Mucosa of rectum (tissue), 2 donors: Measurements from ENCODE around the gene NBPF6.
"Not testable (repeated sequence)": the region's sequence is repeated elsewhere in the genome, so short reads cannot be mapped to it uniquely, and the experiment has no call there.

ENCODE experiments used
- H3K27ac ChIP-seq, 2 donors: one replicate each; pipeline ENCODE4 v1.7.0; 2013; ENCODE audit warnings: inconsistent platforms in 2 of 2, low read depth in 2 of 2, low read length in 2 of 2
- H3K27me3 ChIP-seq, 2 donors: one replicate each; pipeline ENCODE4 v1.7.0; 2013; ENCODE audit warnings: low read length in 2 of 2; ENCODE audit not compliant: control insufficient read depth in 2 of 2, insufficient read depth in 2 of 2
- H3K36me3 ChIP-seq, 2 donors: one replicate each; pipeline ENCODE4 v1.7.0; 2013; ENCODE audit warnings: low read length in 2 of 2; ENCODE audit not compliant: control insufficient read depth in 2 of 2, insufficient read depth in 2 of 2
- H3K4me1 ChIP-seq, 2 donors: one replicate each; pipeline ENCODE4 v1.7.0; 2013; ENCODE audit warnings: low read length in 2 of 2, mild to moderate bottlenecking in 1 of 2; ENCODE audit not compliant: control insufficient read depth in 2 of 2, insufficient read depth in 2 of 2
- H3K4me3 ChIP-seq, 2 donors: one replicate each; pipeline ENCODE4 v1.7.0; 2013; ENCODE audit warnings: low read length in 2 of 2
- H3K9ac ChIP-seq, 2 donors: one replicate each; pipeline ENCODE4 v1.7.0; 2013; ENCODE audit warnings: low read length in 2 of 2, low read depth in 1 of 2, mild to moderate bottlenecking in 1 of 2
- H3K9me3 ChIP-seq, 2 donors: one replicate each; pipeline ENCODE4 v1.7.0; 2013; ENCODE audit warnings: low read length in 2 of 2; ENCODE audit not compliant: control insufficient read depth in 2 of 2
- donor health status: healthy.
- donor health status: Normal muscosa, but diverticular disease.

The NBPF6 gene

GRCh38 chr1:108496856-108497255 is 46.7 kb downstream of the NBPF6 start:
- not testable (repeated sequence) for H3K27me3 ChIP-seq, H3K4me1 ChIP-seq, H3K27ac ChIP-seq, H3K36me3 ChIP-seq, H3K4me3 ChIP-seq, H3K9me3 ChIP-seq, H3K9ac ChIP-seq

- H3K4me1 ChIP-seq, result no peaks in the 10 kb centered on the region
- H3K27me3 ChIP-seq, result no peaks in the 10 kb centered on the region
- H3K9me3 ChIP-seq, result no peaks in the 10 kb centered on the region
- H3K9ac ChIP-seq, result no peak overlapping the region
- H3K4me3 ChIP-seq, result no peak overlapping the region
- H3K36me3 ChIP-seq, result no peaks in the 10 kb centered on the region
- H3K27ac ChIP-seq, result no peak overlapping the region
These were observed 52.0 kb downstream of the NBPF6 start for GRCh38 chr1:108502138-108502537.

DNA sequence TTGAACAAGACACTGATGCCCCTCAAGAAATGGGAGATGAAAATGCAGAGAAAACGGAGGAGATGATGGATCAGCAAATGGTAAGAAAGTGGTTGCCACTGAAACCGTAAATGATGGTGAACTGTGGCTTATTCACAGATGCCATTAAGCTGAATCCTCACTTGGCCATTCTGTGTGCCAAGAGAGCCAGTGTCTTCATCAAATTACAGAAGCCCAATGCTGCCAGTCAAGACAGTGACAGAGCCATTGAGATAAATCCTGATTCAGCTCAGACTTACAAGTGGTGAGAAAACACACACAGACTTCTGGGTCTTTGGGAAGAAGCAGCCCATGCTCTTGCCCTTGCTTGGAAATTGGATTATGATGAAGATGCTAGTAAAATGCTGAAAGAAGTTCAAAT is 52.5 kb downstream of the NBPF6 start:
- Histone ChIP-seq H3K9ac (no peak overlapping the region), H3K27me3 (no peaks in the 10 kb centered on the region), H3K27ac (no peak overlapping the region), H3K4me3 (no peak overlapping the region), H3K4me1 (no peaks in the 10 kb centered on the region), H3K9me3 (no peaks in the 10 kb centered on the region), H3K36me3 (no peaks in the 10 kb centered on the region)

- Histone ChIP-seq H3K4me3 (no peak overlapping the region), H3K27ac (no peak overlapping the region)
These were observed 53.1 kb downstream of the NBPF6 start for GRCh38 chr1:108503062-108503733.

DNA sequence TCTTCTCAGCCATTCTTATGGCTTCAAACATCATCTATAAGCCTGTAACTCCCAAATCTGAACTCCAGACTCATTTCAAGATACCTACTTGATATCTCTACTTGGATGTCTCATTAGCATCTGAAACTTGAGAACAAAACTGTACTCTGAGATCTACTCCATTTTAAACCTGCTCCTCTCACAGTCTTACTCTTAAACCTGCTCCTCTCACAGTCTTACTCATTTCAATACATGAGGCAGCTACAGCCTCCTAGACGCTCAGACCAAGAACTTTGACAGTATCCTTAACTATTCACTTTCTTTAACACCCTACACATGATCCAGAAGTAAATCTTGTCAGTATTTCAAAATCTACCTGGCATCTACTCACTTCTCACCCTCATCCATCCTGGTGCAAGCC is 54.3 kb downstream of the NBPF6 start:
- Histone ChIP-seq H3K27ac (no peak overlapping the region), H3K4me3 (no peak overlapping the region), H3K4me1 (no peaks in the 10 kb centered on the region), H3K9me3 (no peaks in the 10 kb centered on the region), H3K9ac (no peak overlapping the region), H3K27me3 (no peaks in the 10 kb centered on the region), H3K36me3 (no peaks in the 10 kb centered on the region)

More at GRCh38 chr1:108503062-108503733, 53.1 kb downstream of the NBPF6 start:
- no peaks in the 10 kb centered on the region for H3K9me3 ChIP-seq
- H3K4me1 ChIP-seq, result no peaks in the 10 kb centered on the region
- H3K9ac ChIP-seq, result no peak overlapping the region
- no peaks in the 10 kb centered on the region for H3K36me3 ChIP-seq
- no peaks in the 10 kb centered on the region for H3K27me3 ChIP-seq

DNA sequence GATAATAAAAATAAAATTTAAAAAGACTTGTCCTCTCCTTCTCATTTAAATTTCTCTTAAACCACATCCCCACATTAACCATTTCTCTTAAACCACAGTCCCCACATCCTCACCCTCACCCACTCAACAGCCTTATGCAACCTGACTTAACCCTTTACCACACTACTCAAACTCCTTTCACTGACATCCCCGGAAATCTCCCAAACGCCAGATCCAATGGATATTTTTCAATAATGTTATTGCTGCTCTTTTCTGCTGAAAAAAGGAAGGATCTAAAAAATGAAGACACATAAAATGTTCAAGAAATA is 55.6 kb downstream of the NBPF6 start:
- Histone ChIP-seq H3K27ac (no peak overlapping the region), H3K4me1 (no peaks in the 10 kb centered on the region), H3K36me3 (no peaks in the 10 kb centered on the region), H3K9me3 (no peaks in the 10 kb centered on the region), H3K27me3 (no peaks in the 10 kb centered on the region), H3K4me3 (no peak overlapping the region), H3K9ac (no peak overlapping the region)

DNA sequence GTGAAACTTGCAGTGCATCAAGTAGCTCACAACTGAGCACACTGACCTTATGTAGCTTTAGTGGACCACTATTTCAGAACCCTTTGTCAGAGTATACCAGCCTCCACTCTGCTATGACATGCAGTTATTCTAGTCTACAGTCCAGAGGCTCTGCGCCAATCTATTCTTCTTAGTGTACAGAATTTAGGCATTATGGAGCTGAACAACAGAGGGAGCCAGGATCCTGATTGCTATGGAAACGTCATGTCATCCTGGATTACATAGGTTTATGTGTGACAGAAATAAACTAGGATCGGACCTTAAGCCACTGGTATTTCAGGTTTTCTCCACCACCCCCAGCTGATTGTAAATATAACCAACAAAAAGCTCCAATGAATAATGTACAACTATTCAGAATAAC is 61.6 kb downstream of the NBPF6 start:
- Histone ChIP-seq H3K4me3 (no peak overlapping the region), H3K36me3 (no peaks in the 10 kb centered on the region), H3K27me3 (no peaks in the 10 kb centered on the region)

DNA sequence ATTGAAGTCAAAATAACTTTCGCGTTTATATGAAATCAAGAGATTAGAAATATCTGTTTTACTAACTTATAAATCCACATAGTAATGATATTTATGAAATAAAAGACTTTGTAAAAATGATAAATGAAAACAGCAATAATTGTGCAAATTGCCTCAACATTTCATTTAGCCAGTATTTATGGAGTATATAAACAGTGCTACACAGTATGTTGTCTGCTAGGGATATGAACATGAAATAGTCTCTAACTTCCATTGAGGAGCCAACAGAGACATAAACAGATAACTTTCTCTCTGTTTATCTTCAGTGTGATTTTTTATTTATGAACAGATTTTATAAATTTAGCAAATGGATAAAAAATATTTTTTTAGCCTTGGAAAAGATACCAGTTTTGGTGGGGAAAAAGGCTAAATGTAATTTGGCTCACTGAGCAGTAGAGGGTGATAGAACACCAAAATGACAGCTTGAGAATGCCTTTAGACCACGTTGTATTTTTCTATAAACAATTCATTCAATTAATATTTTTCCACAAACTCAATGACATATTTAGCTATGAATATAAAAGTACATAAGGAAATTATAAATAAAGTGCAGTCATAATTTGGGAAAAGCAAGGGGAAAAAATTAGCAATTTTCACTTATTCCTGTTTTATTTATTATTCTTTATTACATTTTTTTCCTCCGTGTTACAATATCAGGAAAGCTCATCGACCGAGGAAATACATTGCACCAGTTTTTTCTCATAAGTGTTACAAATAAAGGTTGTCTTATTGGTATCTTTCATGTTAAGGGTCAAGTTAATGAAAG is 62.3 kb downstream of the NBPF6 start:
- H3K27me3 ChIP-seq, result no peaks in the 10 kb centered on the region
- no peak overlapping the region for H3K4me3 ChIP-seq
- no peaks in the 10 kb centered on the region for H3K9me3 ChIP-seq
- no peaks in the 10 kb centered on the region for H3K4me1 ChIP-seq
- no peak overlapping the region for H3K9ac ChIP-seq
- no peaks in the 10 kb centered on the region for H3K36me3 ChIP-seq
- no peak overlapping the region for H3K27ac ChIP-seq

More for the DNA sequence above, 61.6 kb downstream of the NBPF6 start:
- Histone ChIP-seq H3K9ac (no peak overlapping the region), H3K4me1 (no peaks in the 10 kb centered on the region), H3K27ac (no peak overlapping the region), H3K9me3 (no peaks in the 10 kb centered on the region)

GRCh38 chr1:108513044-108513415 is 62.9 kb downstream of the NBPF6 start:
- Histone ChIP-seq H3K27me3 (no peaks in the 10 kb centered on the region), H3K4me3 (no peak overlapping the region), H3K9ac (no peak overlapping the region), H3K36me3 (no peaks in the 10 kb centered on the region), H3K9me3 (no peaks in the 10 kb centered on the region), H3K27ac (no peak overlapping the region), H3K4me1 (no peaks in the 10 kb centered on the region)

DNA sequence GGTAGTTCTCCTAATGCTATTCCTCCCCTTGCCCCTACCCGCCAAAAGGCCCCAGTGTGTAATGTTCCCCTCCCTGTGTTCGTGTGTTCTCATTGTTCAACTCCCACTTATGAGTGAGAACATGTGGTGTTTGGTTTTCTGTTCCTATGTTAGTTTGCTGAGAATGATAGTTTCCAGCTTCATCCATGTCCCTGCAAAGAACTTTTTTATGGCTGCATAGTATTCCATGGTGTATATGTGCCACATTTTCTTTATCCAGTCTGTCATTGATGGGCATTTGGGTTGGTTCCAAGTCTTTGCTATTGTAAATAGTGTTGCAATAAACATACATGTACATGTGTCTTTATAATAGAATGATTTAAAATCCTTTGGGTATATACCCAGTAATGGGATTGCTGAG is 63.8 kb downstream of the NBPF6 start:
- not testable (repeated sequence) for H3K9me3 ChIP-seq, H3K4me1 ChIP-seq, H3K4me3 ChIP-seq, H3K27me3 ChIP-seq, H3K27ac ChIP-seq, H3K9ac ChIP-seq, H3K36me3 ChIP-seq
